Renal pelvis (tissue), 4 donors: ENCODE results near the gene OR10G8. TPM values are rescaled to one million over a fixed set of nuclear protein-coding genes. Genes with fewer than 3 reads are reported as not detected.

ENCODE experiments used
- DNase-seq: peaks from one replicate; pipeline ENCODE4 v3.0.0-alpha.2; 2013
- polyA plus RNA-seq, 3 donors: library from polyadenylated mRNA; unstranded; fragments of 120-200 nt; gene quantifications; one replicate each; pipeline ENCODE4 v1.2.1, GENCODE V29; 2013; ENCODE audit not compliant: insufficient read length in 3 of 3

OR10G8 gene
- polyA plus RNA-seq, 3 donors, result not detected

DNA sequence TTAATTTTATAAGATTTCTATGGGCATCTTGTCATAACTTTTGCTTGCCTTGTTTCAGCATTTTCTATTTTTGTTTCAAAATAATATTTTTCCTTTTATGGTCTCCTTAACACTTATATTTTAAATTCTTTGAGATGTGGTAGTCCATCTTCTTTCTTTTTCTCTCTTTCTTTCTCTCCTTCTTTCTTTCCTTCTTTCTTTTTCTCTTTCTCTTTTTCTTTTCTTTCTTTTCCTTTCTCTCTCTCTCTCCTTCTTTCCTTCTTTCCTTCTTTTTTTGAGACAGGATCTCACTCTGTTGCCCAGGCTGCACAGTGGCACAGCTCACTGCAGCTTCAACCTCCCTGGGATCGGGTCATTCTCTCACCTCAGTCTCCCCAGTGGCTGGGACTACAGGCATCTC is 50.7 kb downstream of the OR10G8 start:
- no peak for DNase-seq

DNA sequence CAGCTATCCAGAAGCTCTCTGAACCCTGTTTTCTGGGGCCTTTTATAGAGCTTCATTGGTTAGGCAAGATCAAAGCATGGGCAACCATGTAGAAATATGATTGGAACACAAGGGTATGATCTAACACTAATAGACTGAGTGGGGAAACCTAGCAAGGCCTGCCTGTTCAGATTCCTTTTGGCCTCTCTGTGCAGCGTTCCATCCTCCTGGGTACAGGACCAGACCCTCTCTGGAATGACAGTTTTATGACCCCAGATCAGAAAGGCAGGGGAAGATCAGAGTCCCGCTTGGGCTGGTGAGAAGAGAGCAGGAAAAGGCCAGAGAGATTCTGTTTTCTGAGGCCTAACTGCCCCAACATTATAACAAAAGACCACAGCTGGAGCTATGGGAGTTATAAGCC is 52.0 kb downstream of the OR10G8 start:
- peak; percentile 19 for DNase-seq

- no peak for DNase-seq
Observed at GRCh38 chr11:124079631-124080326, 53.2 kb downstream of the OR10G8 start.

Other genes starting within 250 kb of the OR10G8 start
- not detected for gene OR6M1, start 220.4 kb upstream of the OR10G8 start, polyA plus RNA-seq
- gene TMEM225, start 141.1 kb upstream of the OR10G8 start, polyA plus RNA-seq, result not detected
- gene OR8D4, start 124.6 kb upstream of the OR10G8 start, polyA plus RNA-seq, result not detected
- gene OR4D5, start 87.2 kb upstream of the OR10G8 start, polyA plus RNA-seq, result not detected
- not detected for gene OR6T1, start 83.0 kb upstream of the OR10G8 start, polyA plus RNA-seq
- gene OR10S1, start 49.0 kb upstream of the OR10G8 start, polyA plus RNA-seq, result not detected
- gene OR10G6, start 31.6 kb upstream of the OR10G8 start, polyA plus RNA-seq, result not detected
- gene OR10G4, start 13.8 kb upstream of the OR10G8 start, polyA plus RNA-seq, result under 1 TPM in 1 of 3 donors, not detected in 2; 0.06 TPM
- not detected for gene OR10G9, start 3.8 kb upstream of the OR10G8 start, polyA plus RNA-seq
- gene OR10G7, start 14.5 kb downstream of the OR10G8 start, polyA plus RNA-seq, result not detected
- gene VWA5A, start 88.7 kb downstream of the OR10G8 start, polyA plus RNA-seq, result 10 to 100 TPM; 11.9 to 15.6 (median 12.6) TPM
- gene OR10D3, start 156.5 kb downstream of the OR10G8 start, polyA plus RNA-seq, result not detected
- not detected for gene OR8G1, start 214.3 kb downstream of the OR10G8 start, polyA plus RNA-seq
- gene OR8G5, start 229.6 kb downstream of the OR10G8 start, polyA plus RNA-seq, result not detected